Smooth muscle cell (in vitro differentiated cells): ENCODE data around the gene TTC27. TPM values are rescaled to one million over a fixed set of nuclear protein-coding genes. Genes with fewer than 3 reads are reported as not detected.

Experiments used
- DNase-seq: peaks from one replicate; lab custom pipeline; 2025; ENCODE audit not compliant: unreplicated experiment; lab: John Stamatoyannopoulos, UW
- H2AFZ ChIP-seq: fragments of 200-600 bp; sonication (generic); 2 replicates; pipeline ENCODE4 v1.6.0; 2016; ENCODE audit warnings: antibody characterized with exemption, low read depth, mild to moderate bottlenecking
- H3F3A ChIP-seq: fragments of 200-600 bp; sonication (generic); 2 replicates; pipeline ENCODE4 v1.6.0; 2017; ENCODE audit warnings: antibody characterized with exemption, low read depth
- H3K27ac ChIP-seq: fragments of 200-600 bp; sonication (generic); 2 replicates; pipeline ENCODE4 v1.5.1; 2016; ENCODE audit warnings: low read depth, mild to moderate bottlenecking
- H3K27me3 ChIP-seq: fragments of 200-600 bp; sonication (generic); 2 replicates; pipeline ENCODE4 v1.6.1; 2016; ENCODE audit warnings: low read depth, mild to moderate bottlenecking
- H3K36me3 ChIP-seq: fragments of 200-600 bp; sonication (generic); 2 replicates; pipeline ENCODE4 v1.5.1; 2016; ENCODE audit warnings: low read depth
- H3K4me1 ChIP-seq: fragments of 200-600 bp; sonication (generic); 2 replicates; pipeline ENCODE4 v1.5.1; 2016; ENCODE audit warnings: low read depth
- H3K4me2 ChIP-seq: fragments of 200-600 bp; sonication (generic); 2 replicates; pipeline ENCODE4 v1.6.0; 2016; ENCODE audit warnings: mild to moderate bottlenecking
- H3K4me3 ChIP-seq: fragments of 200-600 bp; sonication (generic); 2 replicates; pipeline ENCODE4 v1.5.1; 2016; ENCODE audit warnings: mild to moderate bottlenecking
- H3K79me2 ChIP-seq: fragments of 200-600 bp; sonication (generic); 2 replicates; pipeline ENCODE4 v1.6.0; 2016; ENCODE audit warnings: low read depth, mild to moderate bottlenecking
- H3K9ac ChIP-seq: fragments of 200-600 bp; sonication (generic); 2 replicates; pipeline ENCODE4 v1.6.0; 2016; ENCODE audit warnings: low read depth
- H3K9me3 ChIP-seq: fragments of 200-600 bp; sonication (generic); replicated peaks from 2 replicates; pipeline ENCODE4 v1.5.1; 2016; ENCODE audit warnings: low read depth
- H4K20me1 ChIP-seq: fragments of 200-600 bp; sonication (generic); 2 replicates; pipeline ENCODE4 v1.6.0; 2016; ENCODE audit warnings: low read depth
- CTCF ChIP-seq: fragments of 200-600 bp; sonication (generic); IDR thresholded peaks from 2 replicates; pipeline ENCODE4 v1.5.1; 2017; ENCODE audit warnings: borderline replicate concordance, mild to moderate bottlenecking, antibody characterized with exemption; ENCODE audit not compliant: insufficient read depth, poor library complexity, severe bottlenecking
- WGBS: methylation state at CpG from one replicate; pipeline ENCODE4 v1.1.7; 2016; ENCODE audit warnings: low lambda C conversion rate; 5-methylcytosine and 5-hydroxymethylcytosine counted together
- polyA plus RNA-seq: library from polyadenylated mRNA; unstranded; fragments of >200 nt; fragmentation: Nextera tagmentation; extraction: Ambion mirVana; gene quantifications from 2 replicates; pipeline ENCODE4 v1.2.1, GENCODE V29; 2016
- total RNA-seq: library from RNA; depleted of rRNA; stranded (reverse); fragments of >200 nt; gene quantifications from 2 replicates; pipeline ENCODE4 v1.2.3, GENCODE V29; 2014

TTC27 gene
- total and polyA plus RNA-seq, 2 experiments from 2014 or later: 9.2 to 12.1 TPM

GRCh38 chr2:32860385-32860784 lies 232.5 kb downstream of the TTC27 start:
- H2AFZ ChIP-seq: no peak overlapping the region
- H3K79me2 ChIP-seq: no peaks in the 10 kb centered on the region
- no peak overlapping the region for H3K27ac ChIP-seq
- DNase-seq: no peak
- TF ChIP-seq CTCF: no peak
- H3F3A ChIP-seq: no peaks in the 10 kb centered on the region
- H4K20me1 ChIP-seq: no peaks in the 10 kb centered on the region
- peaks cover 3% of the 10 kb centered on the region for H3K4me1 ChIP-seq
- H3K4me2 ChIP-seq: no peak overlapping the region
- no peak overlapping the region for H3K4me3 ChIP-seq
- H3K9me3 ChIP-seq: no peaks in the 10 kb centered on the region
- no peaks in the 10 kb centered on the region for H3K36me3 ChIP-seq
- no peaks in the 10 kb centered on the region for H3K27me3 ChIP-seq
- H3K9ac ChIP-seq: no peak overlapping the region

GRCh38 chr2:32862269-32863055 lies 234.6 kb downstream of the TTC27 start:
- peaks cover 3% of the 10 kb centered on the region for H3K4me1 ChIP-seq
- DNase-seq: no peak
- no peaks in the 10 kb centered on the region for H3K9me3 ChIP-seq
- TF ChIP-seq CTCF: no peak
- H3K36me3 ChIP-seq: no peaks in the 10 kb centered on the region
- no peak overlapping the region for H2AFZ ChIP-seq
- no peaks in the 10 kb centered on the region for H4K20me1 ChIP-seq
- no peak overlapping the region for H3K9ac ChIP-seq
- 90% methylated on average over 4 of the region's 4 CpGs for WGBS
- H3F3A ChIP-seq: peaks cover 6% of the 10 kb centered on the region
- no peaks in the 10 kb centered on the region for H3K79me2 ChIP-seq
- H3K27me3 ChIP-seq: no peaks in the 10 kb centered on the region
- H3K4me2 ChIP-seq: no peak overlapping the region
- no peak overlapping the region for H3K4me3 ChIP-seq
- H3K27ac ChIP-seq: no peak overlapping the region

- Histone ChIP-seq H3F3A (peaks cover 6% of the 10 kb centered on the region), H3K4me2 (no peak overlapping the region), H3K9ac (no peak overlapping the region), H4K20me1 (no peaks in the 10 kb centered on the region), H3K27ac (no peak overlapping the region), H3K4me3 (no peak overlapping the region), H3K9me3 (no peaks in the 10 kb centered on the region), H2AFZ (no peak overlapping the region), H3K79me2 (no peaks in the 10 kb centered on the region), H3K4me1 (peaks cover 3% of the 10 kb centered on the region), H3K36me3 (no peaks in the 10 kb centered on the region), H3K27me3 (no peaks in the 10 kb centered on the region)
- DNase-seq: no peak
- no peak for TF ChIP-seq CTCF
- whole genome bisulfite sequencing: 88% methylated on average over 2 of the region's 2 CpGs
Observed at GRCh38 chr2:32863326-32863725, 235.5 kb downstream of the TTC27 start.

- Histone ChIP-seq H3K9me3 (no peaks in the 10 kb centered on the region), H3K4me2 (peak overlapping the region; percentile 69), H3K27ac (peak overlapping the region; percentile 72), H3K9ac (no peak overlapping the region), H3K79me2 (no peaks in the 10 kb centered on the region), H3F3A (peaks cover 6% of the 10 kb centered on the region), H4K20me1 (no peaks in the 10 kb centered on the region), H3K27me3 (no peaks in the 10 kb centered on the region), H2AFZ (peak overlapping the region; percentile 18), H3K4me1 (peaks cover 3% of the 10 kb centered on the region), H3K36me3 (no peaks in the 10 kb centered on the region), H3K4me3 (no peak overlapping the region)
- DNase-seq: no peak
- WGBS: 65% methylated on average over 7 of the region's 7 CpGs
- no peak for TF ChIP-seq CTCF
Observed at GRCh38 chr2:32863803-32864202, 236.0 kb downstream of the TTC27 start.
